Measurements from ENCODE around the gene ZSWIM5.
"Not testable (repeated sequence)": the region's sequence is repeated elsewhere in the genome, so short reads cannot be mapped to it uniquely, and the experiment has no call there.

The ZSWIM5 gene

GRCh38 chr1:45238846-45239245, 32.4 kb upstream of the ZSWIM5 start:
- Histone ChIP-seq H3K9me3 (ENCODE audit: low read depth, low read length) (no peaks in the 10 kb centered on the region), H3K27ac (no peak overlapping the region), H3K36me3 (ENCODE audit: insufficient read depth, low read length) (no peaks in the 10 kb centered on the region), H3K9ac (ENCODE audit: insufficient read length) (no peak overlapping the region), H3K4me3 (no peak overlapping the region)
- no peak for DNase-seq (ENCODE audit: low read depth, low spot score)
- TF ChIP-seq FOXP2 (optimal IDR thresholded peaks at IDR 0.05; ENCODE audit: control extremely low read depth, extremely low read length, insufficient read depth), result no peak
- no peak for TF ChIP-seq EZH2 (IDR thresholded peaks at IDR 0.05)
- TF ChIP-seq POLR2AphosphoS5 (IDR thresholded peaks at IDR 0.05; ENCODE audit: borderline replicate concordance, low read depth, low read length), result no peak

GRCh38 chr1:45236136-45236535, 29.7 kb upstream of the ZSWIM5 start:
- DNase-seq (ENCODE audit: low read depth, low spot score), result no peak
- no peak overlapping the region for H3K4me3 ChIP-seq
- no peaks in the 10 kb centered on the region for H3K36me3 ChIP-seq (ENCODE audit: insufficient read depth, low read length)
- no peak overlapping the region for H3K27ac ChIP-seq
- no peaks in the 10 kb centered on the region for H3K9me3 ChIP-seq (ENCODE audit: low read depth, low read length)
- no peak overlapping the region for H3K9ac ChIP-seq (ENCODE audit: insufficient read length)
- TF ChIP-seq FOXP2 (optimal IDR thresholded peaks at IDR 0.05; ENCODE audit: control extremely low read depth, extremely low read length, insufficient read depth), result no peak
- no peak for TF ChIP-seq POLR2AphosphoS5 (IDR thresholded peaks at IDR 0.05; ENCODE audit: borderline replicate concordance, low read depth, low read length)
- TF ChIP-seq EZH2 (IDR thresholded peaks at IDR 0.05), result no peak

GRCh38 chr1:45230537-45230936, 24.1 kb upstream of the ZSWIM5 start:
- TF ChIP-seq FOXP2 (optimal IDR thresholded peaks at IDR 0.05; ENCODE audit: control extremely low read depth, extremely low read length, insufficient read depth), result no peak
- no peak for TF ChIP-seq POLR2AphosphoS5 (IDR thresholded peaks at IDR 0.05; ENCODE audit: borderline replicate concordance, low read depth, low read length)
- no peak for TF ChIP-seq EZH2 (IDR thresholded peaks at IDR 0.05)
- Histone ChIP-seq H3K9me3 (ENCODE audit: low read depth, low read length) (no peaks in the 10 kb centered on the region), H3K27ac (no peak overlapping the region), H3K9ac (ENCODE audit: insufficient read length) (no peak overlapping the region), H3K4me3 (no peak overlapping the region), H3K36me3 (ENCODE audit: insufficient read depth, low read length) (no peaks in the 10 kb centered on the region)
- DNase-seq (ENCODE audit: low read depth, low spot score), result no peak

GRCh38 chr1:45225598-45225997, 19.2 kb upstream of the ZSWIM5 start:
- TF ChIP-seq FOXP2 (optimal IDR thresholded peaks at IDR 0.05; ENCODE audit: control extremely low read depth, extremely low read length, insufficient read depth) (no peak), EZH2 (IDR thresholded peaks at IDR 0.05) (no peak), POLR2AphosphoS5 (IDR thresholded peaks at IDR 0.05; ENCODE audit: borderline replicate concordance, low read depth, low read length) (no peak)
- Histone ChIP-seq H3K9ac (ENCODE audit: insufficient read length) (no peak overlapping the region), H3K27ac (no peak overlapping the region), H3K36me3 (ENCODE audit: insufficient read depth, low read length) (no peaks in the 10 kb centered on the region), H3K9me3 (ENCODE audit: low read depth, low read length) (no peaks in the 10 kb centered on the region), H3K4me3 (no peak overlapping the region)
- no peak for DNase-seq (ENCODE audit: low read depth, low spot score)

DNA sequence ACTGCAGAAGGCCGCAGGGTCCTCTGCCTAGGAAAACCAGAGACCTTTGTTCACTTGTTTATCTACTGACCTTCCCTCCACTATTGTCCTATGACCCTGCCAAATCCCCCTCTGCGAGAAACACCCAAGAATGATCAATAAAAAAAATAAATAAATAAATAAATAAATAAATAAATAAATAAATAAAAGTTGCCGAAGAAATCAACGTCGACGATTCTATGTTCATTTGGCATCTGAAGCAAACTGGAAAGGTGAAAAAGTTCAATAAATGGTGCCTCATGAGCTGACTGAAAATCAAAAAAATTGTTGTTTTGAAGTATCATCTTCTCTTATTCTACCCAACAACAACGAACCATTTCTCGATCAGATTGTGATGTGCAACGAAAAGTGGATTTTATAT, 17.3 kb upstream of the ZSWIM5 start:
- not testable (repeated sequence) for H3K9me3 ChIP-seq (ENCODE audit: low read depth, low read length); H3K27ac ChIP-seq; DNase-seq (ENCODE audit: low read depth, low spot score); H3K36me3 ChIP-seq (ENCODE audit: insufficient read depth, low read length); H3K9ac ChIP-seq (ENCODE audit: insufficient read length); H3K4me3 ChIP-seq

DNA sequence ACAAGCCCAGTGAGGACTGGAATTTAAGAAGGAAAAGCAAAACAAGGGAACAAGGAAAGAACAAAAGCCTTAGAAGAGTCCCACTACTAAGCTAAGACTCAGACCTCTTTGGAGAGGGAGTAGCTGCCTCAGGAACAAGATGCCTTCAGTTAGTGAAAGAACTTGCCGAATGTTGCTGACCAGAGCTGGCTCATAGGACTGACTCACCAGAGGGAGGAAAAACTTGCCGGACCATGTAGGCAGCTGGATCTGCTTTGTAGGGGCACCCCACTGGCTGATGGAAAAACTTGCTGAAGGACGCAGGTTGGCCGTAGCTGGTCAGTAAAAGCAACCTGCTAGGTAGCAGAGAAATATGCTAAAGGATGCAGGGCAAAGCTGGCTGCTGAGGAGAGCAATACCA, 15.3 kb upstream of the ZSWIM5 start:
- no peak for DNase-seq (ENCODE audit: low read depth, low spot score)
- no peaks in the 10 kb centered on the region for H3K9me3 ChIP-seq (ENCODE audit: low read depth, low read length)
- no peak overlapping the region for H3K9ac ChIP-seq (ENCODE audit: insufficient read length)
- TF ChIP-seq EZH2 (IDR thresholded peaks at IDR 0.05) (no peak), FOXP2 (optimal IDR thresholded peaks at IDR 0.05; ENCODE audit: control extremely low read depth, extremely low read length, insufficient read depth) (no peak), POLR2AphosphoS5 (IDR thresholded peaks at IDR 0.05; ENCODE audit: borderline replicate concordance, low read depth, low read length) (no peak)
- no peaks in the 10 kb centered on the region for H3K36me3 ChIP-seq (ENCODE audit: insufficient read depth, low read length)
- no peak overlapping the region for H3K4me3 ChIP-seq
- H3K27ac ChIP-seq, result no peak overlapping the region

DNA sequence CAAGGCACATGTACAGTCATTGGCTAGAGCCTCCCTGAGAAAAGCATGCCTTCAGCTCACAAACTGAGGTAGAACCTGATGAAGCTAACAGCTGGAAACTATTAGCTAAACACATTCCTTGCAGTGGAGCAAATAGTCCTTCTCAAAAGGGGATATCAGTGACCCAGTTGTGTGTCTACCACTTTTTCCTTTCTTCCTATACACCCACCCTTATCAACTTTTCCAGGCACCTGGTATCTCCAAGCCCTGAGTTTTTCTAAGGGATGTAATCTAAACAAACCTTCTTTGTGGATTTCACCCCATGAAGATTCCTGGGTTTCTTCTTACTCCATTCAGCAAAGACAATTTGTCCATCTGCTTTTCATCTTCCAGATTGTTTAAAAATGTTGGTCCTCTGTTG, 10.5 kb upstream of the ZSWIM5 start:
- no peak for DNase-seq (ENCODE audit: low read depth, low spot score)
- no peak for TF ChIP-seq FOXP2 (optimal IDR thresholded peaks at IDR 0.05; ENCODE audit: control extremely low read depth, extremely low read length, insufficient read depth)
- no peak for TF ChIP-seq POLR2AphosphoS5 (IDR thresholded peaks at IDR 0.05; ENCODE audit: borderline replicate concordance, low read depth, low read length)
- TF ChIP-seq EZH2 (IDR thresholded peaks at IDR 0.05), result no peak
- no peaks in the 10 kb centered on the region for H3K9me3 ChIP-seq (ENCODE audit: low read depth, low read length)
- no peak overlapping the region for H3K27ac ChIP-seq
- no peak overlapping the region for H3K9ac ChIP-seq (ENCODE audit: insufficient read length)
- H3K4me3 ChIP-seq, result no peak overlapping the region
- no peaks in the 10 kb centered on the region for H3K36me3 ChIP-seq (ENCODE audit: insufficient read depth, low read length)

DNA sequence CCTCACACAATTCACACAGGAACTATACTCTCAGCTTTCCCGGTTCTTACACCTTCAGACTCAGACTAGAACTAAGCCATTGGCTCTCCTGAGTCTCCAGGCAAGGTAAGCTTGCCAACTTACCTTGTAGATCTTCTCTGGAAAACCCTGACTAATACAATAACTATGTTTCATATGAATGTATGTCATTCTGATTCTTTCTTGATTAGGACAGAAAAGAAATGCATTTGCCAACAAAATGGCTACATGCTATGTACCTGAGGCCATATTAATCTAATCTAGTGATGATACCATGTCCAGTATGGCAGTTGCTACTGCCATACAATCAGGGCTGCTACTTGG, 9.8 kb upstream of the ZSWIM5 start:
- no peak overlapping the region for H3K9ac ChIP-seq (ENCODE audit: insufficient read length)
- H3K9me3 ChIP-seq (ENCODE audit: low read depth, low read length), result no peaks in the 10 kb centered on the region
- TF ChIP-seq FOXP2 (optimal IDR thresholded peaks at IDR 0.05; ENCODE audit: control extremely low read depth, extremely low read length, insufficient read depth) (no peak), EZH2 (IDR thresholded peaks at IDR 0.05) (no peak), POLR2AphosphoS5 (IDR thresholded peaks at IDR 0.05; ENCODE audit: borderline replicate concordance, low read depth, low read length) (no peak)
- no peak overlapping the region for H3K4me3 ChIP-seq
- no peaks in the 10 kb centered on the region for H3K36me3 ChIP-seq (ENCODE audit: insufficient read depth, low read length)
- H3K27ac ChIP-seq, result no peak overlapping the region
- DNase-seq (ENCODE audit: low read depth, low spot score), result no peak

DNA sequence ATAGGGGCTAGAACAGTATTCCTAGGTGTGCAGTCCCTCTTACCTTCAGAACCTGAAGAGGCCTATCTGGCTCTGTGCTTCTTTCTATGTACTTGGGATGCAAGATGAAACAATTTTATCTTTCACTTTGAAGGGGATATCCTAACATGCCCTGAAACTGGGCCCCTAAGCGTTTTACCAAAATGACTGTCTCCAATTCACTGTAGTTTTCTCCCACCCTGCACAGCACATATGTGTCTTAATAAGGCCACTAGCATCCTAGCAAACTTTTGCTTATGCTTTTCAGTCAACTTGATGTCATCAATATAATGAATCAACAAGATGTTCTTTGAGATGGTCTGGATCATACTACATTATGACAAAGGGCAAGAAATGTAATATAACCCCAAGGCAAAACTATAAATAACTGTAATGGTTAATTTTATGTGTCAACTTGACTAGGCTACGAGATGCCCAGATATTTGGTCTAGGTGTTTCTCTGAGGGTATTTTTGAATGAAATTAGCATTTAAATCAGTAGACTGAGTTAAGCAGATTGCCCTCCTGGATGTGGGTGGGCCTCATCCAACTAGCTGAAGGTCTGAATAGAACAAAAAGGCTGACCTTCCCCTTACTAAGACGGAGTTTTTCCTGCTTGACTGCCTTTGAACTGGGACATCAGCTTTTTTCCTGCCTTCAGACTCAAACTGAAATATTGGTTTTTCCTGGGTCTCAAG, 9.2 kb upstream of the ZSWIM5 start:
- no peak overlapping the region for H3K4me3 ChIP-seq
- no peak for TF ChIP-seq FOXP2 (optimal IDR thresholded peaks at IDR 0.05; ENCODE audit: control extremely low read depth, extremely low read length, insufficient read depth)
- no peak for TF ChIP-seq EZH2 (IDR thresholded peaks at IDR 0.05)
- TF ChIP-seq POLR2AphosphoS5 (IDR thresholded peaks at IDR 0.05; ENCODE audit: borderline replicate concordance, low read depth, low read length), result no peak
- no peaks in the 10 kb centered on the region for H3K36me3 ChIP-seq (ENCODE audit: insufficient read depth, low read length)
- no peaks in the 10 kb centered on the region for H3K9me3 ChIP-seq (ENCODE audit: low read depth, low read length)
- no peak overlapping the region for H3K27ac ChIP-seq
- DNase-seq (ENCODE audit: low read depth, low spot score), result no peak
- no peak overlapping the region for H3K9ac ChIP-seq (ENCODE audit: insufficient read length)
